ENCODE measurements around the gene ABCG5.

Gene ABCG5

DNA sequence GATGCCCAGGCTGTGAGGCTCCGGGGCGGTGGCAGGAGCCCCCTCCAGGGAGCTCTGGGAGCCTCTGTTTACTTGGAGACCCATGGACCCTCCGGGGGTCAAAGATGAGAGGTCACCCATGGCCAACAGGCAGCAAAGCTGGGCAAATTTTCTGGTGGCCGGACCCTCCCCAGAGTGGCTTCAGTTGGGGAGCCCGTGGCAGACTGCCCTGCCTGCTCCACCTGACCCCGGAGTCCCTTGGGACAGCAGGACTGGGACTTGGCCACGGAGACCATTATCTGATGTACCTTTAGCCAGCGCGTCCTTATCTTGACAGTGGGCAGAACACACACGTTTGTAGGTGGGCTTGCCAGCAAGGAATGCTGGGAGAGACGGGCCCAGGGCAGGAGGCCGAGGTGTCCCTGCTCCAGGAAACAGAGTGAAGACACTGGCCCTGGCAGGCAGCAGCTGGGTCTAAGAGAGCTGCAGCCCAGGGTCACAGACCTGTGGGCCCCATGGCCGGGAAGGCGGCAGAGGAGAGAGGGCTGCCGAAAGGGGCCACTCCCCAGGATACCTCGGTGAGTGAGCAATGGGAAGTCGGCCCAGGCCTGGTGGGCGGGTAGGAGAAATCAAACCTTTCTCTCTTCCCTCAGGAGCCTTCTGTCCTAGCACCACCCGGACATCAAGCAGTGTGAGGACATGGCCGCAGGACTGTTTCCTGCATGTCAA, at the start of gene ABCG5, which contains the start of gene ABCG8:
ABCG5 (minus strand) TSS at position 280 of the 708 bp plus-strand sequence; CDS start at position 120, 160 bp downstream.
ABCG8 (plus strand) TSS at position 412 of the 708 bp plus-strand sequence; CDS start at position 495, 83 bp downstream.
- no peak for DNase-seq

DNA sequence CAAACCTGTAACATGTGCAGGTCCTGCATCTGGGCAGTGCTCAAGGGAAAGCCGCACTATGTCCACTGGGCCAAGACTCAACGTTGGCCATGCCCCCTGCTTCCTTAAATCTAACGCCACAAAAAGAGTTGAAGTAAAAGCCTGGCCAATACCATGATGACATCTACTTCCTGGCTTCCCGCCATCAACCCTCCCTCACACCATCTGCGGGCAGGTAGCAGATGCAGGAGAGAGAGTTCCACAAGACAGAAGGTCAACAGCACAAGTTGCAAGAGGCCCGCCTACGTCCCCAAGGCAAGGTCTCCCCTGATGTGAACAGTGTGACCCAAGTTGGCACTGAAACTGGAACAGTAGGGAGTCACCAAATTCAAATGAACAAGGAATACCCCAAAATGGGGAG, 48.5 kb upstream of the ABCG5 start:
- DNase-seq: no peak

DNA sequence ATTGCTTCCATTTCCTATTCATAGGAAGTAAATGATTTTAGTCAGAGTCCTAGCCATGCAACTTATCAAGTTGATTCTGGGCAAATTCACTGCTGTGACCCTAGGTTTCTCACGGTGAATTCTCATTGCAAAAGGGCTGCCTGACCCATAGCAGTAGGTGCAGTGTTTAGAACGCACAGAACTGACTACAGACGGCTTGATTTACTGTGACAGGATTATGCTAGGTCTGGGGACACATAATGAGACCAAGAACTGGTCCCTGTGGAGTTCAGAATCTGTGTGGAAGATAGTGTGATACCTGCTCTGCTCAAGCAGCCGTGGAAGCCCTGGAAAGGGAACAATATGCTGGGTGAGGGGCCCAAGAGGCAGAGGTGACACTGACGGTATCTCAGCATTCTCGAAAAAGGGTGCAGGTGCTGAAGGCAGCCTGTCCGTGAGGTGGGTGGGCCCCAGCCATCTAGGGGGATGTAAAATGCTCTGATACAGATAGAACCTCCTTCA, 46.5 kb upstream of the ABCG5 start:
- DNase-seq: no peak

DNA sequence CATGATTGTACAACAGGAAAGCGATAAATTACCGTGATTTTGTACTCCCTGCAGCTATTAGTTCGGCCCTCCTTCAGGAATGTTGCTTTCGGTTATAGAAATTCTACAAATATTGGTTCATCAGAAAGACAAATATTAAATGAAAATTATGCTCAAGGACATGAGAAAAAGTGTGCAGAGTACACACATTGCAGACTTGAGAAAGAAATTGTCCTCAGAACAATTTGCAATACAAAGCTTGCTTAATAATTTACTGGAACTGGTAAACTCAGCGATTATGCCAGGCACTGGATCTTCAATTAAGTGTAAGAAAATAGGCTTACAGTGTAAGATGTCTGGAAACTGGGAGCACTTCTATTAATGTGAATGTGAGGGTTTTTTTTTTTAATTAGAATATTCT, 46.0 kb upstream of the ABCG5 start:
- DNase-seq: no peak

DNA sequence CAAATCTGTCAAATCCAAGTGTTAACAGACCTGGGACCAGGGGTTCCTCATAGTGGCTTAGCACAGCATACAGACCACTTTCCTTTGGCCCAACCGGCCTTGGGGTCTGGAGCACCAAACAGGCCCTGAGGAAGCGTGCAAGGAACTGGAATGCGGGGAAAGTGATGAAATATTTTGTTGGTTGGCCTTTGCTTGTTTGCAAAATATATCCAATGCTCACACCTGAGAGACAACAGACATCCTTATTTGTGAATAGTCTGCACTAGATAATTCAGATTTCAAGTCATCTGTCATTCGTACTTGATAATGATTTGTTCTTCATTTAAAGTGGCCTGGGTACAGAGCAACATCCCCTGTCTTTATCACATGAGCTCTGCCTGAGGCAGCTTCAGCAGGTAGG, 43.7 kb upstream of the ABCG5 start:
- no peak for DNase-seq

DNA sequence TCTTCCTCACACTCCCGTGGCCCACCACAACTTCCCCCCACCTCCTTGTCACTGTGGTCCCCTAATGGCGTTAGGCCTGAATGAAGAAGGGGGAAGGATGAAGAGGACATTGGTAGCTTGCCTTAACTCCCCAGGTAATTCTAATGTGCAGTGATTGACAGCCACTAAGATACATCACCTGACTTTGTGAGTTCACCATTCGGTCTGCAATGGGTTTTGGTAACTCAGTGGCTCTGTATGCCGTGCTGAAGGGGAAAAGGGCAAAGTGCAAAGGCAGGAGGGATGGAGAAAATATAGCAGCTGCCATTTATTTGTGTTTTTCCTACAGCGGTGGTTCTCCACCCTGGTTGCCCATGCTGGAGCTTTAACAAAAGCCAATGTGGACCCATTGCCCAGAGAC, 42.3 kb upstream of the ABCG5 start:
- no peak for DNase-seq

DNA sequence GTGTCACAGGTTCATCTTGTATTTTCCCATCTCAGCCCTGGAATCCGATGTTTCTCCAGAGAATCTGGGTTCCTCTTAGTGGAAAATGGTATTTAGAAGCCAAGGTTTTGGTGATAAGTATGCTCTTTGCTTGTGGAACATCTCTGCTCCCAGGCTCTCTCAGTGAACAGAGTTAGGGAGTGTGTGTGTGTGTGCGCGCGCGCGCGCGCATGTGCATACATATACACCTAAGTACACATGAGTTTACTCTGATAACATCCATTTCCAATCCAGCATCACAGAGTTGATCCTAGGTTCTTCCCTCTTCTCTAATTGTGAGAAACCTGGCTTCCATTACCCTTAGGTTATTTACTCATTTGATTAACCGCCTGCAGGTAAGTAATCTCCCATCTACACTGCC, 41.8 kb upstream of the ABCG5 start:
- DNase-seq: no peak

DNA sequence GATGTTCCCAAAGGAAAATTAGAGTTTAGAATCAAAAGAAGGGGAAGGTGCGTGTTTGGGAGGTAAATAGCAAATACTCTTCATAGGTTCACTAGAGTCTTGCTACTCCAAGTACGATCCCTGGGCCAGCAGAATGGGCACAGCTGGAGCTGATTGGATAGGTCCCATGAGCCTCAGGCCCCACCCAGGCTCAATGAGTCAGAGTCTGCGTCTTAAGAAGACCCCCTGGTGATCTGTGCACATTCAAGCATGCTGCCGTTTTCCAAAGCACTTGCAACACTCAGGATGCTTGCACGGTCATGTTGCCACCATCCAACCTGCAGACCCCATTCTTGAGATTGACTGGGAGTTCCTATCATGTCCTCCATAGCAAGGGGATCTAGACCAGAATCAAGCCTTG, 40.6 kb upstream of the ABCG5 start:
- no peak for DNase-seq

DNA sequence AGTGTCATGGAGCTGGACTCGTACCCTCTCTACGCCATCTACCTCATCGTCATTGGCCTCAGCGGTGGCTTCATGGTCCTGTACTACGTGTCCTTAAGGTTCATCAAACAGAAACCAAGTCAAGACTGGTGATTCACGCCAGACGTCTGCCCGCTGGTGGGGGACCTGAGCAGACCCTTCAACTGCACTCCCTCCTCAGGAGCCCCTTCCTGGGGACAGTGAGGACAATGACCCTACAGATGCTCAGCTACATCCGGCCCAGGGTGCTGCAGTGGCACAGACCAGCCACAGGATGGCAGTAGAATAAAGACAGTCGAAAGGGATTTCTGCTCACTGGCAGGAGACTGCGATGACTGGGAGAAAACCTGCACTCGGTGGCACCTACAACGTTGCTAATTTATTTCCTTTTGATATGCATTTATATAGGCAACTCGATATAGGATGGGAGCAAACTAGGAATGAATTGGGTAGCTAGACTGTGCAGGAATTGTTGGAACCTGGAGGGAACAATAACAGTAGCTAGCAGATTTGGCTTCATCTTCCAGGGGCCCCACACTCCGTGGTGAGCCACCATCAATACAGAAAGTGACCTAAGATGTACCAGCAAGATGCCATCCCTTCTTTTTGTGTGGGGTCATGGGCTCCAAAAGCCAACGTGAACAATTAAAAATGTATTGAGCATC, 39.3 kb upstream of the ABCG5 start:
- peak in 51 of 58 donors; percentile 1 to 80 (median 33) for DNase-seq

DNA sequence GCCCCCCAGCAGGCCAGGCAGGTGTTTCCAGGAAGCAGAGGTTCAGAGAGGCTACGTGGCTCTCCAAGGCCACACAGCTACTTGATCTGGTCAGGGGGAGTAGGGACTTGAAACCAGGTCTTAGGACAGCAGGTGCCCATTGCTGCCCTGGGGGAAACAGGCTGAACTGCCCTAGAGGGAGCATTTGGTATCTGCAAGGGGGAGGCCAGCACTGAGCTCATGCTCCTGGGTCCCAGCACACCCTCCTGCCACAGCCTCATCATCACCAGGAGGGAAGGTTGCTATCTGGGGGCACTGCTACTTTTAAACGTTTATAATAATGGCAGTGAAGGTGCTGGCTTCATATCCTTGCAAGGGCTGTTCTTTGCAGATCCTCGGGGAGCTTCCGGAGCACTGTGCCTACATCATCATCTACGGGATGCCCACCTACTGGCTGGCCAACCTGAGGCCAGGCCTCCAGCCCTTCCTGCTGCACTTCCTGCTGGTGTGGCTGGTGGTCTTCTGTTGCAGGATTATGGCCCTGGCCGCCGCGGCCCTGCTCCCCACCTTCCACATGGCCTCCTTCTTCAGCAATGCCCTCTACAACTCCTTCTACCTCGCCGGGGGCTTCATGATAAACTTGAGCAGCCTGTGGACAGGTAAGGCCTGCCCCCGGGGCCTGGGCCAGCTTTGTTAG, 36.3 kb upstream of the ABCG5 start:
- DNase-seq: no peak

DNA sequence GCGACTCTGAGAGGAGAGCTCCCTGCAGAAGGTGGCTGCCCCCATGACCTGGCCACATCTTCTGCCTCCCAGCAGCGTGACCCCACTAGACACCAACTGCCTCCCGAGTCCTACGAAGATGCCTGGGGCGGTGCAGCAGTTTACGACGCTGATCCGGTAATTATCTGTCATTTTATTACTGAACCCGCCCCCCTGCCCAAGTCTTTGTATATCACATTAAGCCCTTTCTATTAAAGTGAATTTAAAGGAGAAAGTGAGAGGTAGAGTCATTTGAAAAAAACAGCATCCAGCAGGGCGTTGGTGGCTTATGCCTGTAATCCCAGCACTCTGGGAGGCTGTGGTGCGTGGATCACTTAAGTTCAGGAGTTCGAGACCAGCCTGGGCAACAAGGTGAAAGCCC, 33.5 kb upstream of the ABCG5 start:
- DNase-seq: no peak

DNA sequence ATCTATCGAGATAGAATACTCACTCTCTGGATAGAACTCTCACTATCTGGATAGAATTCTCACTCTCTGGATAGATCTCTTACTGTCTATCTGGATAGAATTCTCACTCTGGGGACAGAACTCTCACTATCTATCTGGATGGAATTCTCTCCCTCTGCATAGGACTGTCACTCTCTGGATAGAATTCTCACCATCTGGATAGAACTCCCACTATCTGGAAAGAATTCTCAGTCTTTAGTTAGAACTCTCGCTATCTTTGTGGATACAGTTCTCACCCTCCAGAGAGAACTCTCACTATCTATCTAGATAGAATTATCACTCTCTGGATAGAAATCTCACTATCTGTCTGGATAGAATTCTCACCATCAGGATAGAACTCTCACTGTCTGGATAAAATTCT, 16.7 kb upstream of the ABCG5 start:
- no peak for DNase-seq

DNA sequence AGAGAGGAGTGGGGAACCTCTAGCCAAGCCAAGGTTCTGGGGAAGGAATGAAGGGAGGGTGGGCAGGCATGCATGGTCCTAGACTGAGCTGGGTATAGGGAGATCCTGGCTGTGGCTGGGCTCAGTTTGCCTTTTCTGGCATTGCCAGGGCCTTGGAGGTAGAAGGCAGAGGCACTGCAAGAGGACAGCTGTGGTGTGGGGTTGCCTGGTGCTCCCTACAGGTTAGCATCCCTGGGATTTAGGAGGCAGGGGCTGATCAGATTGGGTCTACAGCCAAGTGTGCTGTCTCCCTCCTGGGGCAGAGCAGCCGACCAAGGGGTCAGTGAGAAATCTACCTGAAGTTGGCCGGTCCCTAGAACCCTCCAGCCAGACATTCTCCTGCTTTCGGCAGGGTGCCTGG, 16.0 kb upstream of the ABCG5 start:
- no peak for DNase-seq

DNA sequence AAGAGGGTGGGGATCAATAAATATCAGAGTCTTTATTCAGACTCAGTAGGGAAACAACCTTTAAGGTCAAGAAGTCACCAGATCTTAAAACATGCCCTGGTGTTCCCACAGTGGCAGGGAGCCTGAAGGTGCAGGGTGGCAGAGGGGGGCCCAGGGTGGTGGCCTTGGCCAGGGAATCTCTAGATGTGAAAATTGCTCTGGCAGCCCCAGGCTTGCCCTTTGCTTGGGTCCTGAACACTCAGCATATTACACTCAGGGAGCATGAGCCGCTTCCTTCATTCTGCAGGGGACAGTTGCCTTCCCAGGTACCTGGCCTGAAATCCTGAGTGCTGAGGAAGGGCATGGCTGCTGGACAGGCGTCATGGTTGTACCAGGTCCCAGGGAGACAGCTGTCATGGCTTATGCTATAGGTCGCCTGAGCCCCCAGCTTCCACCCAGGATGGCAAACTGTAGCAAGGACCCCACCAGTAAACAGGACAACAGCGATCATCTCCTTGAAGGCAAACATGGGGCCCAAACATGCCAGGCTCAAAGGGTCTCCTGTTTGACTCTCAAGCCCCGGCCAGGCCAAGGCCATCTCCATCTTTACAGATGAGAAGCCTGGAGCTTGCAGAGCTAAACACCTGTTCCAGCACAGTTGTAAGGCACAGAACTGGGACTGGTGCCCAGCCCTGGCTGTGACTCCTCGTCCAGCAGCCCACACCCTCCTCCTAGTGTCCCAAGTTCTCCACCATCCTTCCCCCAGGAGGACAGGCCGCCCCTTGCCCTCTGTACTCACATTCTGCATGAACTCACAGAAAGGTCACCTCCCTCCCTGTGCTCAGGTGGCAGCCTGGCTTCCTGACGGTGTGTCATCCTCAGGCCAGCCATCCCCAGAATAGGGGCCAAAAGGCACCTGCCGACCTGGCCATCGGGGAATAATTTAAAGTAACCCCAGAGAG, 14.8 kb upstream of the ABCG5 start:
- DNase-seq: no peak

DNA sequence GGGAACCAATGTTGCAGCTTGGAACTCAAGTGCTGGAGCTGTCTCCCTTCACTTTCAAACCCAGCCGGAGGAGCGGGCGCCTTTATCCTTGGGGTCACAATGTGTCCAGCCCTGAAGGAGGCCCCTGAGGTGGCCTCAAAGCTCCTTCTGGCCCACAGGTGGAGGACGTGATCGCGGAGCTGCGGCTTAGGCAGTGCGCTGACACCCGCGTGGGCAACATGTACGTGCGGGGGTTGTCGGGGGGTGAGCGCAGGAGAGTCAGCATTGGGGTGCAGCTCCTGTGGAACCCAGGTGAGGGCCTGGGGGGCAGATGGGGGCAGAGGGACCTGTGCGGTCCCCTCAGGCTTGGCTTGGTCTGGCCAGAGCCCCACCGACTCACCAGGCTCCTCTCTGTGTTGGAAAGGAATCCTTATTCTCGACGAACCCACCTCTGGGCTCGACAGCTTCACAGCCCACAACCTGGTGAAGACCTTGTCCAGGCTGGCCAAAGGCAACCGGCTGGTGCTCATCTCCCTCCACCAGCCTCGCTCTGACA, 13.6 kb upstream of the ABCG5 start:
- DNase-seq: no peak

DNA sequence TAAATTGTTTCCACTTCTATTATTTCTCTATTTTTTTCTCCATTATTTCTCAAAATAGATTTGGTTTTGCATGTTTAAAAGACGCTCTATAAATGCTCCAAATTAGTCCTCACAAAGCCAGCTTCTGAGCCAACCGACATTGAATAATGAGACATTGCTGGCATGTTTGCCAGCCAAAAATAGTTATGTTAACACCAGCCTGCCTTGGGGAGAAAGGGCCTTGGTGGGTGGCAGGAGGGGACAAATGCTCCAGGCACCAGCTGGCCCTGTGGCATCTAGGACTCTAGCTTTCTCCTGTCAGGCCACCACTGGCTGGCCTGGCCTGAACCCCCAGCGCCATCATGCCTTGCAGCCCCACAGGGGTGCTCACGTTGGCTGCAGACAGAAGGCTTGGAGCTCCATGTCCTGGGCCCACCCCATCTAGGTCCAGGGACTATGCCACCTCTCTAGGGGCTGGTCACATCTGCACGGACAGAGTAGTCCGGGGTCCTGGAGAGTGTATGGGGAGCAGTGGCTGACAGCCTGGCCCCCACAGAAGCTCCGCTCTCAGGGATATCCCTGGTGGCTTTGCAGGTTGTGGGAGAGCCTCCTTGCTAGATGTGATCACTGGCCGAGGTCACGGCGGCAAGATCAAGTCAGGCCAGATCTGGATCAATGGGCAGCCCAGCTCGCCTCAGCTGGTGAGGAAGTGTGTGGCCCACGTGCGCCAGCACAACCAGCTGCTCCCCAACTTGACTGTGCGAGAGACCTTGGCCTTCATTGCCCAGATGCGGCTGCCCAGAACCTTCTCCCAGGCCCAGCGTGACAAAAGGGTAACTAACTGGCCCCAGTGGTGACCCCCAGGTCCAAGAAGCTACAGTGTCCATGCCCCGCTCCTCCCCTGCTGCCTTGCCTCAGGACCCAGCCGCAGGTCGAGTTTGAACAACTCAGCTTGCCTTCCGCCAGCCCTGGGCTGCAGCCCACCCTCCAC, 12.7 kb upstream of the ABCG5 start:
- peak in 1 of 58 donors; percentile 11 for DNase-seq

DNA sequence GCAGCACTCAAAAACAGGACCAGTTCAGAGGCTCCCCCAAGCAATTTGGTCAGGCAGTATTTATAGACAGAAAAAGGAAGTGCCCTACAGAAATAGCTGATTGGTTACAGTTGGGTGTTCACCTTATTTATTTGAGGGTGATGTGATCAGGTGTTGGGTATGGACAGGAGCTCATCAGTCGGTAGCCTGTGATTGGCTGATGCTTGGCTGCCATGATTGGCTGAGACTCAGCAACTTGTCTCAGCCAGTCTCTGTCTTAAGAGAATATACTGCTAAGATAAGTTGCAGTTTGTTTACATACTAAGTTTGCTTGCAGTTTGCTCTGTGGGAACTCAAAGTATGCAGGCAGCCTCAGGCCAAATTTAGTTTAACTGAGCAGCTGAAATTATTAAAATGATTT, 9.6 kb upstream of the ABCG5 start:
- no peak for DNase-seq

DNA sequence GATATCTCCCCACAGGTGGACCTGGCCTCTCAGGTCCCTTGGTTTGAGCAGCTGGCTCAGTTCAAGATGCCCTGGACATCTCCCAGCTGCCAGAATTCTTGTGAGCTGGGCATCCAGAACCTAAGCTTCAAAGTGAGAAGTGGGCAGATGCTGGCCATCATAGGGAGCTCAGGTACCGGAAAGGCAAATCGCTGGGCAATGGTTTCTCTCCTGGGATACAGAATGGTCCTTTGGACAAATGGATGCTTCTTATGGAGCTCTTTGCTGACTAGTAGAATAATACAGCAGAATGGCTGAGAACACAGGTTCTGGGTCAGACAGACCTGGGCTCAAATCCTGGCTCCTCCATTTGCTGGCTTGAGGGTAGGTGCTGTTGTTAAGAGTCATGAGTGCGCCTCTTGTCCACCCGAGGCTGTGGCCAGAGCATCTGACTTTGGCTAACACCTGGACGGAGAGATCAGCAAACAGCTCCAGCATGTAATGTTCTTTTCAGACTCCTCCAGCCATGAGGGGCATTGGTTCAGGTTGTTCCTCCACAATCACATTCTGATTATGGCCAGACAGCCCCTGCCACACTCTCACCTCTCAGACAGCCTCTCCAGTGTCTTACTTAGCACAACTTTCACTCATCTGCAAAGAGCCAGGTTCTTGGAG, 7.6 kb upstream of the ABCG5 start:
- DNase-seq: no peak

DNA sequence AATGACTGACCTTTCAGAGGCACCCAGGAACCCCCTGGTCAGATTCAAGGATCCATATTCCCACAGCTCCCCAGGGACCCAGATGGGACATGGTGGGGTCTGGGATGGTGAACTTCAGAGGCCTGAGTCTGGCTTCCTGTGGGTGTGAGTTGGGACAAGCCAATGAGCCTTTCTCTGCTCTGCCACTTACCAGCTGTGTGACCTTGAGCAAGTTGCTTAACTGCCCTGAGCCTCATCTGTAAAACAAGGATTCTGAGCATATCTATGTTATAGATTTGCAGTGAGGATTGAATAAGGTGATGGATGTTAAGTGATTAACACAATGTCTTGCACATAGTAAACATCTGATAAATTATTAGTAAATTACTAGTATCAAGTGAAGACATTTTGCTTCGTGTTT, 6.5 kb upstream of the ABCG5 start:
- no peak for DNase-seq

Data from anterior cingulate cortex (tissue), 58 donors.